ENCODE data around the gene EMC10. TPM values are rescaled to one million over a fixed set of nuclear protein-coding genes. Genes with fewer than 3 reads are reported as not detected.
A peak's percentile ranks its signal among the peaks of the same experiment; 100 is the strongest.

The EMC10 gene
- total RNA-seq, result 256 and 274 TPM in 2 replicates

- H3K27me3 ChIP-seq (ENCODE audit: control insufficient read depth, insufficient read depth, low read length), result no peaks in the 10 kb centered on the region
- H3K36me3 ChIP-seq (ENCODE audit: control insufficient read depth, insufficient read depth, low read length), result no peaks in the 10 kb centered on the region
- peak; percentile 68 for DNase-seq (ENCODE audit: low read depth)
- TF ChIP-seq CTCF (IDR thresholded peaks at IDR 0.05; ENCODE audit: insufficient read depth, low read length, poor library complexity, severe bottlenecking), result no peak
- H3K4me3 ChIP-seq (ENCODE audit: low read depth, low read length), result peak within 1 kb of the TSS; percentile 79
These were observed at the start of gene EMC10, which contains the start of gene GARIN5A for GRCh38 chr19:50476224-50476906. EMC10 (plus strand) TSS chr19:50476507; CDS start chr19:50476545, 38 bp downstream. GARIN5A (minus strand) TSS chr19:50476848; CDS start chr19:50476388, 460 bp downstream.

- Histone ChIP-seq H3K4me3 (ENCODE audit: low read depth, low read length) (no peak overlapping the region), H3K36me3 (ENCODE audit: control insufficient read depth, insufficient read depth, low read length) (no peaks in the 10 kb centered on the region), H3K27me3 (ENCODE audit: control insufficient read depth, insufficient read depth, low read length) (peaks cover 28% of the 10 kb centered on the region)
- DNase-seq (ENCODE audit: low read depth), result no peak
- TF ChIP-seq CTCF (IDR thresholded peaks at IDR 0.05; ENCODE audit: insufficient read depth, low read length, poor library complexity, severe bottlenecking), result no peak
These were observed 48.9 kb upstream of the EMC10 start for GRCh38 chr19:50427318-50427925.

DNA sequence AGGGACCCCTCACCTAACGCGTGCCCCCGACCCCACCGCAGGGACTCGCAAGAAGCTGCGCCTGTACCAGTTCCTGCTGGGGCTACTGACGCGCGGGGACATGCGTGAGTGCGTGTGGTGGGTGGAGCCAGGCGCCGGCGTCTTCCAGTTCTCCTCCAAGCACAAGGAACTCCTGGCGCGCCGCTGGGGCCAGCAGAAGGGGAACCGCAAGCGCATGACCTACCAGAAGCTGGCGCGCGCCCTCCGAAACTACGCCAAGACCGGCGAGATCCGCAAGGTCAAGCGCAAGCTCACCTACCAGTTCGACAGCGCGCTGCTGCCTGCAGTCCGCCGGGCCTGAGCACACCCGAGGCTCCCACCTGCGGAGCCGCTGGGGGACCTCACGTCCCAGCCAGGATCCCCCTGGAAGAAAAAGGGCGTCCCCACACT, 48.3 kb upstream of the EMC10 start:
- Histone ChIP-seq H3K4me3 (ENCODE audit: low read depth, low read length) (no peak overlapping the region), H3K27me3 (ENCODE audit: control insufficient read depth, insufficient read depth, low read length) (peaks cover 34% of the 10 kb centered on the region), H3K36me3 (ENCODE audit: control insufficient read depth, insufficient read depth, low read length) (no peaks in the 10 kb centered on the region)
- peak; percentile 39 for DNase-seq (ENCODE audit: low read depth)
- no peak for TF ChIP-seq CTCF (IDR thresholded peaks at IDR 0.05; ENCODE audit: insufficient read depth, low read length, poor library complexity, severe bottlenecking)

DNA sequence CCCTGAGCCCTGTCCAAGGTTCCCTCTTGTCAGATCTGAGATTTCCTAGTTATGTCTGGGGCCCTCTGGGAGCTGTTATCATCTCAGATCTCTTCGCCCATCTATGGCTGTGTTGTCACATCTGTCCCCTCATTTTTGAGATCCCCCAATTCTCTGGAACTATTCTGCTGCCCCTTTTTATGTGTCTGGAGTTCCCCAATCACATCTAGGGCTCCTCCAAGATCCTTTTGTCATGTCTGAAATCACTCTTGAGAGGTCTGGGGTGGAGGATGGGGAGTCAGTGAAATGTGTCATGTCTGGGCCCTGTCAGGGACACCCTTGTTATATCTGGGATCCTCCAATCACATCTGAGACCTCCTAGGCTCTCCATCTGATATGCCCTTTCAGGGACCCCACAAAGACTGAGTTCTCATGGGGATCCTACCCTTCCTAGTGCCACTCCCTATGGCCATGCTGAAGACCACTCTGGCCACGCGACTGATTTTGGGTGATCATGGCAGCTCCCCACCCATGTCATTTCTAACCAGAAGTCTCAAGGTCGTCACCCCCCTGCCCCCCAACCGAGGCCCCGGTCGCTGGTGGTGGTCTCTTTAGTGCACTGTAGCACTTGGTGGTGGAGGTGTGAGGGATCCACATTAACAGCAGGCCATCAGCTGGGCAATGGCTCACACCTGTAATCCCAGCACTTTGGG, 47.4 kb upstream of the EMC10 start:
- Histone ChIP-seq H3K27me3 (ENCODE audit: control insufficient read depth, insufficient read depth, low read length) (peaks cover 38% of the 10 kb centered on the region), H3K4me3 (ENCODE audit: low read depth, low read length) (no peak overlapping the region), H3K36me3 (ENCODE audit: control insufficient read depth, insufficient read depth, low read length) (no peaks in the 10 kb centered on the region)
- DNase-seq (ENCODE audit: low read depth), result no peak
- TF ChIP-seq CTCF (IDR thresholded peaks at IDR 0.05; ENCODE audit: insufficient read depth, low read length, poor library complexity, severe bottlenecking), result no peak

GRCh38 chr19:50430888-50431342, 45.4 kb upstream of the EMC10 start:
- Histone ChIP-seq H3K27me3 (ENCODE audit: control insufficient read depth, insufficient read depth, low read length) (peaks cover 45% of the 10 kb centered on the region), H3K36me3 (ENCODE audit: control insufficient read depth, insufficient read depth, low read length) (no peaks in the 10 kb centered on the region), H3K4me3 (ENCODE audit: low read depth, low read length) (peak overlapping the region; percentile 57)
- DNase-seq (ENCODE audit: low read depth), result no peak
- no peak for TF ChIP-seq CTCF (IDR thresholded peaks at IDR 0.05; ENCODE audit: insufficient read depth, low read length, poor library complexity, severe bottlenecking)

Measured in kidney epithelial cell (primary cell).